SH-SY5Y (cell line): Measurements from ENCODE around the gene RTN4IP1.

Experiments used
- GATA2 ChIP-seq: IDR thresholded peaks from 2 replicates; pipeline ENCODE4 v1.6.1; 2011; ENCODE audit warnings: mild to moderate bottlenecking, low read depth, low read length
- GATA3 ChIP-seq: IDR thresholded peaks from 2 replicates; pipeline ENCODE4 v1.6.1; 2011; ENCODE audit warnings: low read depth, mild to moderate bottlenecking, low read length, moderate library complexity

GRCh38 chr6:106658469-106658868 is 29.2 kb upstream of the RTN4IP1 start:
- TF ChIP-seq GATA2 (no peak), GATA3 (no peak)
